Iris pigment epithelial cell (primary cell): ENCODE data around the gene CCNL1.

Experiments used
- DNase-seq: peaks from one replicate; pipeline ENCODE4 v3.0.0-alpha.2; 2011; ENCODE audit warnings: low read depth

Gene CCNL1

GRCh38 chr3:157145606-157146322 is 14.2 kb downstream of the CCNL1 start:
- DNase-seq, result peak; percentile 36

- DNase-seq, result no peak
Measured at GRCh38 chr3:157142315-157142714, 17.6 kb downstream of the CCNL1 start.

- no peak for DNase-seq
Measured at GRCh38 chr3:157139938-157140534, 19.9 kb downstream of the CCNL1 start.

GRCh38 chr3:157136647-157137387 is 23.1 kb downstream of the CCNL1 start:
- DNase-seq, result peak; percentile 73

- peak; percentile 65 for DNase-seq
Measured at GRCh38 chr3:157135671-157136396, 24.1 kb downstream of the CCNL1 start.

- DNase-seq, result no peak
Measured at GRCh38 chr3:157134620-157135191, 25.2 kb downstream of the CCNL1 start.

- DNase-seq, result no peak
Measured at GRCh38 chr3:157133434-157134320, 26.3 kb downstream of the CCNL1 start.

GRCh38 chr3:157132936-157133335 is 27.0 kb downstream of the CCNL1 start:
- DNase-seq, result no peak

GRCh38 chr3:157132341-157132740 is 27.6 kb downstream of the CCNL1 start:
- DNase-seq, result no peak

GRCh38 chr3:157131861-157132260 is 28.1 kb downstream of the CCNL1 start:
- no peak for DNase-seq

- peak; percentile 52 for DNase-seq
Measured at GRCh38 chr3:157130467-157131251, 29.3 kb downstream of the CCNL1 start.

GRCh38 chr3:157129803-157130466 is 30.0 kb downstream of the CCNL1 start:
- no peak for DNase-seq

- DNase-seq, result peak; percentile 47
Measured at GRCh38 chr3:157128771-157129681, 30.9 kb downstream of the CCNL1 start.

GRCh38 chr3:157127831-157128767 is 31.8 kb downstream of the CCNL1 start:
- peak; percentile 85 for DNase-seq

GRCh38 chr3:157127268-157127667 is 32.7 kb downstream of the CCNL1 start:
- no peak for DNase-seq

- DNase-seq, result no peak
Measured at GRCh38 chr3:157126365-157126764, 33.6 kb downstream of the CCNL1 start.

- DNase-seq, result peak; percentile 44
Measured at GRCh38 chr3:157125101-157125500, 34.8 kb downstream of the CCNL1 start.
